IMR-90 (cell line): Measurements from ENCODE around the gene SPINT2. TPM values are rescaled to one million over a fixed set of nuclear protein-coding genes. Genes with fewer than 3 reads are reported as not detected.
A peak's percentile ranks its signal among the peaks of the same experiment; 100 is the strongest.

Source experiments
- ATAC-seq: fragments of 200-7000 bp; cut with Tn5 transposase; 2 replicates; pipeline ENCODE4 v1.9.1; 2020; ENCODE audit warnings: low read depth, mild to moderate bottlenecking, moderate library complexity
- BruUV-seq: library from RNA; stranded (reverse); fragments of 400-500 nt; replicated peaks from 2 replicates; lab custom pipeline; 2021; lab: Mats Ljungman, UMichigan
- CTCF ChIA-PET: fragments of 300-600 bp; formaldehyde crosslinking; extraction: SDS; loops from one replicate; lab custom pipeline; 2021; ENCODE audit warnings: antibody characterized with exemption; lab: Yijun Ruan, JAX
- POLR2A ChIA-PET: fragments of 300-600 bp; sonication (Branson Sonifier 250); formaldehyde crosslinking; loops from one replicate; lab custom pipeline; 2022; ENCODE audit warnings: antibody characterized with exemption; ENCODE audit not compliant: unreplicated experiment; lab: Charles Lee
- DNase-seq: peaks from one replicate; pipeline ENCODE4 v3.0.0; 2013
- H2AFZ ChIP-seq: replicated peaks from 2 replicates; pipeline ENCODE3; 2013; ENCODE audit warnings: low read length, mild to moderate bottlenecking; ENCODE audit not compliant: poor library complexity
- H2AK5ac ChIP-seq: 2 replicates; pipeline ENCODE4 v1.6.1; 2013; ENCODE audit warnings: low read depth, low read length, inconsistent platforms
- H2AK9ac ChIP-seq: replicated peaks from 2 replicates; pipeline ENCODE3; 2013; ENCODE audit warnings: mild to moderate bottlenecking, low read depth, low read length, moderate library complexity; ENCODE audit not compliant: poor library complexity
- H2BK120ac ChIP-seq: 2 replicates; pipeline ENCODE4 v1.6.1; 2013; ENCODE audit warnings: low read depth, low read length, inconsistent platforms
- H2BK15ac ChIP-seq: 3 replicates; pipeline ENCODE4 v1.6.1; 2013; ENCODE audit warnings: low read depth, low read length, inconsistent platforms
- H2BK20ac ChIP-seq: 2 replicates; pipeline ENCODE4 v1.6.1; 2013; ENCODE audit warnings: low read depth, mild to moderate bottlenecking, inconsistent platforms, low read length, moderate library complexity
- H2BK5ac ChIP-seq: 2 replicates; pipeline ENCODE4 v1.6.1; 2013; ENCODE audit warnings: mild to moderate bottlenecking, low read depth, low read length, inconsistent platforms; ENCODE audit not compliant: poor library complexity, severe bottlenecking
- H3K14ac ChIP-seq: replicated peaks from 2 replicates; pipeline ENCODE4 v1.6.1; 2013; ENCODE audit warnings: low read depth, low read length, inconsistent platforms
- H3K18ac ChIP-seq: 2 replicates; pipeline ENCODE4 v1.6.1; 2013; ENCODE audit warnings: low read depth, low read length, control low read depth
- H3K23ac ChIP-seq: 2 replicates; pipeline ENCODE4 v1.6.1; 2013; ENCODE audit warnings: low read depth, low read length, inconsistent platforms
- H3K27ac ChIP-seq: 2 replicates; pipeline ENCODE4 v1.5.1; 2013; ENCODE audit warnings: mild to moderate bottlenecking, control low read depth, low read length; ENCODE audit not compliant: insufficient read depth
- H3K27me3 ChIP-seq: 2 replicates; pipeline ENCODE4 v1.6.1; 2013; ENCODE audit warnings: low read length; ENCODE audit not compliant: control insufficient read depth, insufficient read depth
- H3K36me3 ChIP-seq: 2 replicates; pipeline ENCODE4 v1.6.1; 2013; ENCODE audit warnings: low read length, mixed read lengths; ENCODE audit not compliant: control insufficient read depth, insufficient read depth
- H3K4ac ChIP-seq: 2 replicates; pipeline ENCODE4 v1.6.1; 2013; ENCODE audit warnings: low read depth, low read length, inconsistent platforms
- H3K4me1 ChIP-seq: 2 replicates; pipeline ENCODE4 v1.6.1; 2013; ENCODE audit warnings: low read length, mixed read lengths; ENCODE audit not compliant: control insufficient read depth, insufficient read depth
- H3K4me2 ChIP-seq: 2 replicates; pipeline ENCODE4 v1.6.1; 2013; ENCODE audit warnings: low read depth, mild to moderate bottlenecking, control low read depth, low read length, moderate library complexity
- H3K4me3 ChIP-seq: 2 replicates; pipeline ENCODE4 v1.5.1; 2013; ENCODE audit warnings: low read depth, mild to moderate bottlenecking, control low read depth, low read length, moderate library complexity; ENCODE audit not compliant: insufficient read depth
- H3K56ac ChIP-seq: 2 replicates; pipeline ENCODE4 v1.6.1; 2013; ENCODE audit warnings: low read length, inconsistent platforms; ENCODE audit not compliant: insufficient read depth; ENCODE audit errors: extremely low read depth
- H3K79me1 ChIP-seq, 2 experiments: 2 replicates each; pipeline ENCODE4 v1.6.1; 2013; ENCODE audit warnings: low read length in 2 of 2, inconsistent platforms in 1 of 2, low read depth in 1 of 2
- H3K9ac ChIP-seq: 2 replicates; pipeline ENCODE4 v1.6.1; 2013; ENCODE audit warnings: low read depth, low read length, control low read depth
- H3K9me1 ChIP-seq: 2 replicates; pipeline ENCODE4 v1.6.1; 2013; ENCODE audit warnings: low read length, inconsistent platforms; ENCODE audit not compliant: insufficient read depth
- H3K9me3 ChIP-seq: 2 replicates; pipeline ENCODE4 v1.6.1; 2013; ENCODE audit warnings: low read length; ENCODE audit not compliant: control insufficient read depth, insufficient read depth
- H4K20me1 ChIP-seq: 2 replicates; pipeline ENCODE4 v1.6.1; 2013; ENCODE audit warnings: low read length, inconsistent platforms; ENCODE audit not compliant: insufficient read depth
- H4K5ac ChIP-seq: 2 replicates; pipeline ENCODE4 v1.6.1; 2013; ENCODE audit warnings: mild to moderate bottlenecking, low read depth, low read length, control low read depth
- H4K8ac ChIP-seq, 2 experiments: 2 replicates each; pipeline ENCODE4 v1.6.1; 2013; ENCODE audit warnings: low read depth in 2 of 2, low read length in 2 of 2, control low read depth in 1 of 2, inconsistent platforms in 1 of 2
- H4K91ac ChIP-seq: 2 replicates; pipeline ENCODE4 v1.6.1; 2013; ENCODE audit warnings: low read depth, low read length, inconsistent platforms; ENCODE audit not compliant: insufficient read depth
- CHD1 ChIP-seq: IDR thresholded peaks from 2 replicates; pipeline ENCODE4 v1.6.1; 2012; ENCODE audit warnings: low read depth, low read length, improper control_type of control experiment
- MAZ ChIP-seq: IDR thresholded peaks from 2 replicates; pipeline ENCODE4 v1.6.1; 2012; ENCODE audit warnings: low read depth, mild to moderate bottlenecking, low read length, improper control_type of control experiment, moderate library complexity, borderline replicate concordance
- NFE2L2 ChIP-seq: fragments of 150-350 bp; IDR thresholded peaks from 2 replicates; pipeline ENCODE4 v1.6.1; 2016; ENCODE audit warnings: low read depth, mild to moderate bottlenecking, low read length
- RCOR1 ChIP-seq: IDR thresholded peaks from 2 replicates; pipeline ENCODE4 v1.6.1; 2012; ENCODE audit warnings: mild to moderate bottlenecking, low read length, improper control_type of control experiment; ENCODE audit not compliant: insufficient replicate concordance
- RFX5 ChIP-seq: IDR thresholded peaks from 2 replicates; pipeline ENCODE4 v1.8.0; 2012; ENCODE audit warnings: low read depth, mild to moderate bottlenecking, low read length, moderate library complexity
- WGBS, 2 experiments: methylation state at CpG; one replicate each; pipeline versions ENCODE4 v1.1.5 to v1.1.7; 2013; ENCODE audit warnings: missing lambda C conversion rate in 2 of 2; ENCODE audit not compliant: insufficient read length in 1 of 2; ENCODE audit errors: extremely low coverage in 2 of 2; 5-methylcytosine and 5-hydroxymethylcytosine counted together
- dilution Hi-C: fragments of 300-500 bp; cut with HindIII; formaldehyde crosslinking; loops from one replicate; pipeline ENCODE4 v1.14.3; 2018; ENCODE audit warnings: low sequenced_read_pairs; ENCODE audit not compliant: unreplicated experiment
- in situ Hi-C: fragments of 300-500 bp; cut with MboI; formaldehyde crosslinking; loops from 3 replicates; pipeline ENCODE4 v1.14.3; 2019; ENCODE audit warnings: low sequenced_read_pairs, inconsistent platforms, mixed read lengths
- intact Hi-C: fragments of 100-400 bp; cut with micrococcal nuclease; formaldehyde crosslinking; loops from 2 replicates; pipeline ENCODE4 v1.10.0; 2022
- polyA plus RNA-seq, 3 experiments: library from polyadenylated mRNA; depleted of rRNA; stranded (reverse); fragments of >200 nt; gene quantifications; 2 replicates each; pipeline ENCODE4 v1.2.3, GENCODE V29; 2012; ENCODE audit warnings: low replicate concordance in 1 of 3
- total RNA-seq: library from RNA; depleted of rRNA; stranded (reverse); fragments of >200 nt; gene quantifications from 2 replicates; pipeline ENCODE4 v1.2.3, GENCODE V29; 2012
- TF ChIP-seq, protein P1 (sequence below): conservative IDR thresholded peaks from 2 replicates; pipeline ENCODE4 v1.5.1; 2012; ENCODE audit warnings: mild to moderate bottlenecking, low read depth, low read length, improper control_type of control experiment

The SPINT2 gene
- total and polyA plus RNA-seq, 2 of the 4 experiments (the other 2 are of a cell fraction) = 0.54 to 1.2 TPM

DNA sequence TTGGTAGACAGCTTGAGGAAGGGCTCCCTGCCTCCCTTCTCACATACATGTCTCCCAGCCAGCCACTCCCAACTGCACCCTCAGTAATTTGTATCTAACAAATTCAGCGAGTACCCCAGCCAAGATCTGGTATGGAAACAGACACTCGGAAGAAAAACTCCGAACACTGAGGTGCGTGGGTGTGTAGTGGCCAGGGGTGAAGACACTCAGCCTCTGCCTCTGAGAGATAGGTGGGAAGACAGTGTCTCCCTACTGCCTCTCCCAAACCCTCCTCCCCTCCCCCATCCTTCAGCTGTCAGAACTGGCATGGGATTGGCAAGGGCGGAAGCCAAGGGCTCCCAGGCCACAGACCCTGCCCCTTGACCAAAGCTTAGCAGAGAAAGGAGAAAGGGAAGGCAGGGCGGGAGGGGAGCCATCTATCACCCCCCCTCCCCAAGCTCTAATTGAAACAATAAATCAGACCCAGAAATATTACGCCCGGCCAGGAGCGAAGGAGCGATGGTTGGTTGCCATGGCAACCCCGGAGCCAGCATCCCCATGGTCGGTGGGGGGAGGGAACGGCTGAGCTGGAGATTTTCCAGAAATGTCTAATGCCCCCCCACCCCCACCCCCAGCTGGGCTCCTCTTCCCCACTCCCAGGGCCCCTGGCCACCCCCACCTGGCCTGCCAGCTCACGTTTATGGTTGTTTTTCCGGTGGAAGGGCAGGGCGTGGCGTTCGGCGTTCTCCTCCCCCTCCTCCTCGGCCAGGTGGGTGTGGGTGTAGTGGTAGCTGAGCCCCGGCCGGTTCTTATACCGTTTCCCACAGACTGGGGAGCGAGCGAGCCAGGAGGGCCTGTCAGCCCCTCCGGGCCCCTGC lies 47.4 kb upstream of the SPINT2 start:
- Histone ChIP-seq H2AK9ac (peak overlapping the region; percentile 28), H3K27me3 (no peaks in the 10 kb centered on the region), H2BK20ac (no peak overlapping the region), H3K4me2 (no peak overlapping the region), H3K9me3 (no peaks in the 10 kb centered on the region), H3K27ac (no peak overlapping the region), H3K79me1 (peaks cover 0 to 9% of the 10 kb centered on the region in 2 experiments; a peak in 2 of 4 replicates), H4K8ac (no peak overlapping the region), H4K5ac (no peak overlapping the region), H3K14ac (no peak overlapping the region), H2BK120ac (no peak overlapping the region), H2BK5ac (no peak overlapping the region), H4K91ac (no peak overlapping the region), H3K4me1 (0 out of 2 replicates have a peak, but pooled peaks cover 2% of the 10 kb centered on the region), H3K23ac (no peak overlapping the region), H4K20me1 (0 out of 2 replicates have a peak, but pooled peaks cover 3% of the 10 kb centered on the region), H2AK5ac (no peak overlapping the region), H3K4me3 (no peak overlapping the region), H3K9me1 (peaks cover 9% of the 10 kb centered on the region), H3K4ac (no peak overlapping the region), H3K56ac (no peak overlapping the region), H3K36me3 (peaks cover 2% of the 10 kb centered on the region; the same call in 1 of the 2 replicates), H3K18ac (no peak overlapping the region), H2BK15ac (no peak overlapping the region), H2AFZ (no peak overlapping the region), H3K9ac (no peak overlapping the region)
- TF ChIP-seq RCOR1 (no peak), CHD1 (no peak), RFX5 (no peak), MAZ (no peak), NFE2L2 (no peak)
- TF ChIP-seq, protein P1, sequence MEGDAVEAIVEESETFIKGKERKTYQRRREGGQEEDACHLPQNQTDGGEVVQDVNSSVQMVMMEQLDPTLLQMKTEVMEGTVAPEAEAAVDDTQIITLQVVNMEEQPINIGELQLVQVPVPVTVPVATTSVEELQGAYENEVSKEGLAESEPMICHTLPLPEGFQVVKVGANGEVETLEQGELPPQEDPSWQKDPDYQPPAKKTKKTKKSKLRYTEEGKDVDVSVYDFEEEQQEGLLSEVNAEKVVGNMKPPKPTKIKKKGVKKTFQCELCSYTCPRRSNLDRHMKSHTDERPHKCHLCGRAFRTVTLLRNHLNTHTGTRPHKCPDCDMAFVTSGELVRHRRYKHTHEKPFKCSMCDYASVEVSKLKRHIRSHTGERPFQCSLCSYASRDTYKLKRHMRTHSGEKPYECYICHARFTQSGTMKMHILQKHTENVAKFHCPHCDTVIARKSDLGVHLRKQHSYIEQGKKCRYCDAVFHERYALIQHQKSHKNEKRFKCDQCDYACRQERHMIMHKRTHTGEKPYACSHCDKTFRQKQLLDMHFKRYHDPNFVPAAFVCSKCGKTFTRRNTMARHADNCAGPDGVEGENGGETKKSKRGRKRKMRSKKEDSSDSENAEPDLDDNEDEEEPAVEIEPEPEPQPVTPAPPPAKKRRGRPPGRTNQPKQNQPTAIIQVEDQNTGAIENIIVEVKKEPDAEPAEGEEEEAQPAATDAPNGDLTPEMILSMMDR = no peak
- ATAC-seq = no peak
- POLR2A ChIA-PET = no interaction called here
- intact Hi-C loops = no loop called here
- dilution Hi-C loops = no loop called here
- CTCF ChIA-PET = interaction anchor here (0.6 kb wide), 1 partner anchor 115 kb away, joined by 3 read pairs; no protein-coding TSS in a partner anchor
- no TSS peak for BruUV-seq
- WGBS, 2 experiments = no CpG with 5 or more reads among the region's 26 CpGs
- no peak for DNase-seq
- in situ Hi-C loops = no loop called here
